D341Med (cell line): ENCODE measurements around the gene APCDD1.
"Not testable (repeated sequence)": the region's sequence is repeated elsewhere in the genome, so short reads cannot be mapped to it uniquely, and the experiment has no call there.

ENCODE experiments used
- DNase-seq: peaks from one replicate; pipeline ENCODE4 v3.0.0; 2012; ENCODE audit warnings: low spot score

Gene APCDD1

DNA sequence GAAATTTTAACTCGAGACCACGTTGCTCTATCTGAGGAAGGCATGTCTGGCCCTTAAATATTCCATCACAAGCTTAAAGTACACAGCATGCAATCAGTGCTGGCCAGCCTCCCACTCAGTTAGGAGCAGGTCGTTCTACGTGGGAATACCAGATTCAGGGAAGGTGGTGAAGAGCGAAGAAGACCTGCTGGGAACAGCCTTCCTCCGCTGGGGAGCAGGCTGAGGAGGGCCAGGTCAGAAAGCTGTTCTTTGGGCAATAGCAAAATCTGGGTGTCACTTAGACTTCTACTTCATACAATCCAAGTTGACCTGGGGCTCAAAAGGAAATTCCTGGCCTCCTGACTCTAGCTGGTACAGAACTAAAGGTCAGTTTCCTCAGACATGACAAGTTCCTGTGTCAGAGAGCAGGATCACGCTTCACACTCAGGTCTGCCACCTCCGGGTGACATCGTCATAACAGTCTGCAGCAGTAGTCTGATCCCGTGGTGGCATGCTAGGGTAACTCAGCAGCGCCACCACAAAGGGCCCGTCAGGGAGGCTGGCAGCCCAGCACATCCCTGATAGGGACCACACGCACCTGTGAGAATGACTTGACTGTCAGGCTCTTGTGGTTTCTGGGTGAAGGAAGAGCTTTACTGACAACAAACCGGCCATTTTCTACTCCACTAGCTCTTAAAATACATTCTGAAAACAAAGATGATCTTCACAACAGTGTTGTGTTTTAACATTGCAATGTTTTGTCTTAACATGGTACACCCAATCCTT, 36.1 kb downstream of the APCDD1 start:
- DNase-seq = peak; percentile 62

DNA sequence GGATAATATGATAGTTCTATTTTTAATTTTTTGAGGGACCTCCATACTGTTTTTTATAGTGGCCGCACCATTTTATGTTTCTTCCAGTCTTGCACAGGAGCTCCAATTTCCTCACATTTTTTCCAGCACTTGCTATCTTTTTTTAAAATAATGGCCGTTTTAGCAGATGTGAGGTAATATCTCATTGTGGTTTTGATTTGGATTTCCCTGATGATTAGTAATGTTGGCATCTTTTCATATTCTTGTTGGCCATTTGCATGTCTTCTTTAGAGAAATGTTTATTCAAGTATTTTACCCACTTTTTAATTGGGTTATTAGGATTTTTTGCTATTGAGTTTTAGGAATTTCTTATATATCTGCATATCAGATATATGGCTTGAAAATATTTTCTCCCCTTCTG, 41.5 kb downstream of the APCDD1 start:
- DNase-seq = no peak

DNA sequence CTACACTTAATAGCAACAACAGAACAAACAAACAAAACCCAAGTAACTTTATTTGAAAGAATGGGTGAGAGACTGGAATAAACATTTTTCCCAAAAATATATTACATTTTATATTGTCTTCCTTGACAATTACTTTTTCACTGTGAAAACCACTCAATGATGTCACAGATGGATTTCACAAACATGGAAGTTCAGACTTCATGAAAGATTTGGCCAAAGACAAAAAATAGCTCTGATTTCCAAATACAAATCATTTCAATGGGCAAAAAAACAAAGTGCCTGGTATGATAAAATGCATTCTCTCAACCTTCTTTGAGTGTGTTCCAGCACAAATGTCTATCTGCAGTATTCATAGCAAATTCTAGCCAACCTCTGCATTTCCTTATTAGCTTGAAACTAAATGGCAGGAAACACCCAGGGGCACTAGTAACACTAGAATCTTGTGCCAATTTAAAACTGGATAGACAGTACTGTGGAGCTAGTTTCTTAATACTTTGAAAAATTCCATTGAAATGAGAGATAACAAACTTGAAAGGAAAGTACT, 42.8 kb downstream of the APCDD1 start:
- DNase-seq = no peak

DNA sequence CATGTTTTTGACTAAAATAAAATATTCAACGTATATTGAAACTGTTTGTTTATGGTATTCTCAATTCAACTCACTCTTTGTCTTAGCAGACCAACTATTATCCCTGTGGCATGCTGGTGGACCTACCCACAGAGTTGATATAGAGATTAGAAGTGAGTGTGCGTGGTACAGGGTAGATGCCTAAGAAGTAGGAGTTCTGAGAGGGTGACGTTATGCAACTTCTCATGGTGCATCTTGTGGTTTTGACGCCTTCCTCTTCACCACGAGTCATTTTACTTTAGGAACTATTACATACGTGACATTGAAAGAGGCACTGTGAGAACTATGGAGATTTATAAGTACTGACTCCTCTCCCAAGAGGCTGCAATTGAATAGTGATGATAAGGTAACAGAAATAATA, 44.8 kb downstream of the APCDD1 start:
- no peak for DNase-seq

DNA sequence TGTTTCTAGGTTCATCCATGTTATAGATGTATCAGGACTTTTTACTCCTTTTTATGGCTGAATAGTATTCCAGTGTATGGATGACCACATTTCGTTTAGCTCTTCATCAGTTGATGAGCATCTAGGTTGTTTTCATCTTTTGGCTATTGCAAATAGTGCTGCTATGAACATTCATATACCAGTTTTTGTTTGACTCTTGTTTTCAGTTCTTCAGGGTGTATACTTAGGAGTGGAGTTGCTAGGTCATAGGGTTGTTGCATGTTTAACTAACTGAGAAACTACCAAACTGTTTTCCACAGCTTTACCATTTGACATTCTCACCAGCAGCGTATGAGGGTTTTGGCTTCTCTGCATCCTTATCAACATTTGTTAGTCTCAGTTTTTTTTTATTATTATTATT, 45.6 kb downstream of the APCDD1 start:
- DNase-seq = no peak

DNA sequence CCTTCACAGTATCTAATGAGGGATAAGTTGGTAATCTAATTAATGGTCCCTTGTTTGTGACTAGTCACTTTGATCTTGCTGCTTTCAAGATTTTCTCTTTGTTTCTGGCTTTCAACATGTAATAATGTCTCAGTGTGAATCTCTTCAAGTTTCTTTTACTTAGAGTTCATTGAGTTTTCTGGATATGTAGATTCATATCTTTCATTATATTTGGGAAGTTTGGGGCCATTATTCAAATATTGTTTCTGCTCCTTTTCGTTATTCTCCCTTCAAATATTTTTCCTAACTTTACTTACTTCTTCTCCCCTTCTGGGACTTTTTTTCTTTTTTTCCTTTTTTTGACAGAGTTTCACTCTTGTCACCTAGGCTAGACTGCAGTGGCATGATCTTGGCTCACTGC, 50.3 kb downstream of the APCDD1 start:
- no peak for DNase-seq

DNA sequence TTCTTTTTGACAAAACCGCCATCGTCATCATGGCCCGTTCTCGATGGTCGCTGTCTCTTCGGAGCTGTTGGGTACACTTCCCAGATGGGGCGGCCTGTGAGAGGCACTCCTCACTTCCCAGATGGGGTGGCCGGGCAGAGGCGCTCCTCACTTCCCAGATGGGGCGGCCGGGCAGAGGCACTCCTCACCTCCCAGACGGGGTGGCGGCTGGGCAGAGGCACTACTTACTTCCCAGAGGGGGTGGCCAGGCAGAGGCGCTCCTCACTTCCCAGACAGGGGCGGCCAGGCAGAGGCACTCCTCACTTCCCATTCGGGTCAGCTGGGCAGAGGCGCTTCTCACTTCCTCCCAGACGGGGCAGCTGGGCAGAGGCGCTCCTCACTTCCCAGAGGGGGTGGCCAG, 51.5 kb downstream of the APCDD1 start:
- not testable (repeated sequence) for DNase-seq

DNA sequence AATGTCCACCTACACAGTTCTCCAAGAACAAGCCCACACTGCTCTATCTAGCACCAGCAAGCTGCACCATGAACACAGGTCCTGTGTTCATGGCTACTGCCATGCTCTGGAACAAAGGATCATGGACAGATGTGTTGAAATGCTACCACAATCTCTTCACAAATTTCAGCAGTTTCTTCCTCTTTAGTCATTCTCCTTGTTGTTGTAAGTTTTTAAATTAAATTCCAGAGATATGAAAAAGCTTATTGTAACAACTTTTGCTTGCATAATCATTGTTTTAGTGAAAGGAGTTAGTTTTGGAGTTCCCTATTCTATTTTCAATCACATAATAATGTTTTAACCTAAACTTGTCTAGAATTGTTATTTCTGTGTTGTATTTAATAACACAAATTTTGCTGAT, 54.2 kb downstream of the APCDD1 start:
- DNase-seq = no peak

DNA sequence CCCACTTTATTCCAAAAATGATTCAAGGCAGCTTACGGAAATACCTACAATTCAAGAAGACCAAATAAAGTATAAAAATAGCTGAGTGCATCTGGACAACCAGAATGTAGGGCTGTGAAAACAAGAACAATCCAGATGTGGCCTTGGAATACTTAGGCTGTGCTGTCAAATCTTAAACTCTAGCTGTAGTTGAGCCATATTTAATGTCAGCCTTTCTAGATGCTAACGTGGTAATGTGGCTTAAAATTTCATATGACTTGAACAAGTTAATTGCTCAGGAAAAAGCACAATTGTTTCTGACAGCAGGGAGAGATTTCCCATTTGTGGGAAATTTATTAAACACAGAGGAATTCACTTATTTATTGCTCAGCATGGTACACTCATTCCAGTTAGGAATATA, 56.8 kb downstream of the APCDD1 start:
- DNase-seq = no peak

DNA sequence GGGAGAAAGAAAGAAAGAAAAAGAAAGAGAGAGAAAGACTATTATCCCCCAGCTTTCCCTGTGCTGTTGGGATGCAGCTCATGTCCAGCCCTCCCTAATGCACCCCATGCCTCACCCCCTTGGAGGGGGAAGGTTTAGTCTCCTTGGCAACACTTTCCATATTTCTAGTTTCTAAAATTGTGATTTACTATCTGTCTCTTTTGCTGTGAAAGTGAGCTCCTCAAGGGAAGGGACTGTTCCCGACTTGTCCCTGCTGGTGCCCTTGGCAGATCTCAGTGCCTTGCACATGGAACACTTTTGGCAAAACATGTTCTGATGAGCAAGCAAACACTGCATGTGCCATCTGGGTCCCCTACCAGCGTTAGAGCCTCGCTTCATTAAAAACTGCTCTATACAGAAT, 59.6 kb downstream of the APCDD1 start:
- DNase-seq = no peak

DNA sequence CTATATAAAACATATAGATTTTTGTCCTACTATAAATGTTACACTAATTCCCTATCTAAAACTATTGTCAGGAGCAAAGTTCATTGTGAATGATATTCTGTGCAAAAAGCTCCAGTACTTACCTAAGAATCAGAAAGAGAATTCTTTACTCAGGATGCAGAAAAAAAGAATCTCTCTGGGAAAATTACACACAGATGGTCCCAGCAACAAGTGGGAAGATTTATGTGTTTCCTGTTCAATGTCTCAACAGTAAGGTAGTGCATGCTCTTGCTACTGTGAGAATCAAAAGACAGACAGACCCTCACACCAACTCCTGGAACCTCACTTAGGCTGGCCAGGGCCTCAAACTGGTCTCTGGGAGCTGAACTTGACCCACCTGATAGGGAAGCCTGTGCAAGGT, 60.2 kb downstream of the APCDD1 start:
- DNase-seq = no peak

DNA sequence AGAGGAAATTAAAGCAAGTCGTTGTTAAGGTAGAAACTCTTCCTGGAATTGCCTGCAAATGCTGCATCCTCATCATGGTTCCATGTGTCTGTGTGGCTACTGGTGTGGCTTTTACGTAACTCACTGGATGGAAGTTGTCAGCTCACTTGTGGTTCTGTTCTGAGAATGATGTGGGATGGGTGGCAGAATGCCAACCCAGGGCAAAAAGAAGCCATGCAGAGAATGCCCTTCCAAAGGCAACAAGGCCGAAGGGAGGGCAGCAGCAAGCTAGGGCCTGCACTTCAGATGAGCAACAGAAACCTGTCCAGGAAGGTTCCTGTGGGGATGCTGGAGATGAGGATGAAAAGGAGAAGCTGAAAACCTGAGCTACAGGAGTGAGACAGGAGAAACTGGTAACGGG, 61.0 kb downstream of the APCDD1 start:
- no peak for DNase-seq

DNA sequence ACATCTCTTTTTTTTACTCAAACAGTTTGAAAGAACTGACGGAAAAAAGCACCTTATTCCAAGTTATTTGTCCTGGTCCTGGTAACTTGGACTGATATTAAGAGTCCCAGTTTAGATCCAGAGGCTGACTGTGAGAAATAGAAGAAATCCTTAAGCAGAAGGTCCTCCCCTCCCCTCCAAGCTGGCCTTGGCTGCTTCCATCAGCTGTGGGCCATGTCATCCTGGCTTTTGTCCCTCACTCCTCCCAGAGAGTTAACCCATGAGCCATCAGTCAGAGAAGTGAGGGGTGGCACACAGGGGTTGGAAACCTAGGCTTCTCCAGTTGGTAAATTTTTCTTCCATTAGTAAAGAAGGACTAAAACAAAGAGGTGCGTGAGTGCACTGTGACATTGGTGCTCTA, 61.6 kb downstream of the APCDD1 start:
- no peak for DNase-seq

DNA sequence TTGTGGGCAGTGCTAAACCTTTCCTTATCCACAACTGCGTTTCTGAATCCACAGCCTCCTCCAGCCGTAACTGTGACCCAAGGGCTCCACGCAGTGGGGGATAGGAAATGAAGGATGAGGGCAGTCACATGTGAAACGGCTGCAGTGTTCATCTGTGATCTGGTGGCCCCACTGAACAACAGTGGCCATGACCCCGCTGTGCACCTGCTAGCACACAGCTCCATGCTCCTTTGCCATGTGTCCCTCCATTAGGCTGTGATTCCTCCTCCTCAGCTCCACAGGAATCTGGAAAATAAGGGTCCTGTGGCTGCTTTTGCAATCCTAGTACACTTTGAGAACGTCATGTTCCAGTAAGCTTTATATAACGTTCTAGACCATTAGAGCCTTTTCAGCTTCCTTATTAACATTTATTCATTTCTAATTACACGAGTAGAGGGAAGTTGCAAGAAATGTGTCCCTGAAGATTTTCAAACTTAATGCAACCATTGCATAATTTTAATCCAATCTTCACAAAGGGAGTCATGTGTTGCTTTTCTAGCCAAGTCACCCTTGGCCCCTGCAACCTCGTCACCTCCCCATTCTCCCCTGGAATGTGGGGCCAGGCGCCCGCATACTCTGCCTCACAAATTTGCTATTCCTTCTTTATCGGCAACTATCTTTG, 64.3 kb downstream of the APCDD1 start:
- DNase-seq = no peak

DNA sequence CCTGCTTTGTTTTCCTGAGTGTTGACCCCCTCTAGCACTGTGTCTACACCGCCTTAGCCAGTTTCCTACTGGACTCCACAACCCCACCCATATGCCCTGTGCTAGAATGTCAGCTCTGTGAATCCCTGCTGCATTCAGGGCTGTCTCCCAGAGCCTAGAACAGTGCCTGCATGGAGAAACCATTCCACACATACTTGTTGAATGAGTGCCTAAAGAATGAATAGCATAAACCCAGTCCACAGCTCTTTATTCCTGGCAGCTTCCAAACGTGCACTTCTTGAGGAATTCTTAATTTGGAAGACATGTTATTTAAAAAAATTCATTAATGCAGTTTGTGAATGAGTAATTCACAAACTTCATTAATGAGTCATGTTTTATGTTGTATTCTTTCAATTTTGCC, 64.9 kb downstream of the APCDD1 start:
- no peak for DNase-seq

DNA sequence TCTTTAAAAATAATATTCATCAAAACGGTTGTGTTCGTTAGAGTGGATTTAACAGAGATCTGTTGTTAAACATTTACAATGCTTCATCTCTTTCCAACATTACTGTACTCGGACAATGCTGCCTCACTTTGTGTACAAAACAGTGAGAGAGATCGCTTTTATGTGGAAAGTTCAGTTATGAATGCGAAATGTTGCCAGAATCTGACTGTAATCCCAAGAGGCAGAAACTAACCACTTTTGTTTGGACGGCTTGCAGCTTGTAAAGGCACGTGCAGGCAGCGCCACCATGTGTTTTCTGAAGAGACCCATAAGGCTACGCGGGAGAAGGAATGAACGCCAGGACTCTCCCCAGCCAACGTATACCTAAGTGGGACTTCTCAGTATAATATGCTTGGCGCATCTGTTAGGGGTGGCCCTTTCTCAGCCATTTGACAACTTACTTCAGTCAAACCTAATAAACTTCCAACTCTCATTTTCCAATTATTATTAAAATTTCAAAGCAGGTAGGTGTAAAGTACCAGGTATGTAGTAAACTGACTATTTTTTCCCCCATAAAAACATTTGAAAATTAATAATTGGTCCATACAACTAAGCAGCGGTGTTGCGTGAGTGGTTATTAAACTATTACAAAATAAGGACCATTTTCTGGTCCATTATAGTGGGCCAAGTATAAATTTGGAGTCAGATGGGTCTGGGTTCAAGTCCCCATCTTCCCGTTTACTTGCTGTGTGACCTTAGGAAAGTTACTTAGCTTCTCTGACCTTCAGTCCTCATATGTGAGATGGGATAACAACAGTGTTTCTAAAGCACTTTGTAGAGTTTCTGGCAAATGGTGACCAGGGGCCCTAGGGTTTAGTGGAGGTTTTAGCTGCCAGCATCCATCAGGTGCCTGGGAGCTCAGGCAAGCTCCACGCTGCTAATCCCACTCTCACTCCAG, 65.8 kb downstream of the APCDD1 start:
- DNase-seq = peak; percentile 84

DNA sequence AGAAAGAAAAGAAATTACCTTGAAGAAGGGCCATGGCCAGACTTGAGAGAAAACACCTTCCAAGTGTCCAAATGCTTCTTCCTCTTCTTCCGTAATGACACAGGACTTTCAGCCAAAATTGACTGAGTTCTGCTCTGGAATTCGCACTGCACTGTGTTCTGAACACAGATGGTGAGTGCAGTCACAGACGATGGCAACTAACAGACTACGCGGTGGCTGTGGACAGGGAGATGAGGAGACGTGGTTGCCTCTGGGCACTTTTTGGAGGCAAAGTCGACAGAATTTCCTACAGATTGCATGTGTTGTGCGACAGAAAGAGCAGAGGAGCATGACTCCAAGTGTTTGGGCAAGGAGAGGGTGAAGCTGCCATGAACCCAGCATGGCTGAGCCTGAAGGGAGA, 67.1 kb downstream of the APCDD1 start:
- DNase-seq = no peak

DNA sequence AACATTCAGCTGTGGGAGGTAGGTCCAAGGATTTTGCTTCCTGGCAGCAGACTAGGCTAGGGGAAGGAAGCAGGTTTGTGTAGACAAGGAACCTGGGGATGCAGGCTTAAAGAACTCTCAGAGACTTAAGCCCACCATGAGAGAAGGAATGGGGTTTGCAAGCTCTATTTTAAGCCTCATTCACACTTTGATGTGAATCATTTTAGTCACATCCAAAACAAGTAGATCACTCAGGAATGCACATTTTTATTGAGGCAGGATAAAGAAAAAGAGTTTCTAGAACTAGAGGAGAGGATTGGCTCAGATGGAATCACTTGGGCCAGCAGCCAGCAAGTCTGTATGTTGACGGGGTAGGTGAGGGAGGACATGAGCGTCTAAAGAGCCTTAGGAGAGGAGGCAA, 68.1 kb downstream of the APCDD1 start:
- no peak for DNase-seq

DNA sequence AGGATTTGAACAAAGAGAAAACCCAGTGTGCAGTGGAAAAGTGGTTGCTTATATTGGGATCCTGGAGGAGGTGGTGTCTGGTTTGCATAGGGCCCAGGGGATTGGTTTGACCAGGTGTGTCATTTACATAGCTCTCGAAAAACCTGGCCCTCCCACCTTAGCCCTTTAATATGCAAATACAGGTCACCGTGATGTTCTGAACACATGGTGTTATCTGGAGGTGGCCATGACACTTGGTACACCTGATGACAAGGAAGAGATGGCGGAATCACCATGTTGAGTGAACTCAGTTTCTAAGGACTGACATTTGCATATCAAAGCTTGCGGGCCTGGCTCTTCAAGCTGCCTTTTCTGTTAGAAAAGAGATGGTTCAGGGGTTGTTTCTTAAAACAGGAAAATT, 69.1 kb downstream of the APCDD1 start:
- DNase-seq = no peak

DNA sequence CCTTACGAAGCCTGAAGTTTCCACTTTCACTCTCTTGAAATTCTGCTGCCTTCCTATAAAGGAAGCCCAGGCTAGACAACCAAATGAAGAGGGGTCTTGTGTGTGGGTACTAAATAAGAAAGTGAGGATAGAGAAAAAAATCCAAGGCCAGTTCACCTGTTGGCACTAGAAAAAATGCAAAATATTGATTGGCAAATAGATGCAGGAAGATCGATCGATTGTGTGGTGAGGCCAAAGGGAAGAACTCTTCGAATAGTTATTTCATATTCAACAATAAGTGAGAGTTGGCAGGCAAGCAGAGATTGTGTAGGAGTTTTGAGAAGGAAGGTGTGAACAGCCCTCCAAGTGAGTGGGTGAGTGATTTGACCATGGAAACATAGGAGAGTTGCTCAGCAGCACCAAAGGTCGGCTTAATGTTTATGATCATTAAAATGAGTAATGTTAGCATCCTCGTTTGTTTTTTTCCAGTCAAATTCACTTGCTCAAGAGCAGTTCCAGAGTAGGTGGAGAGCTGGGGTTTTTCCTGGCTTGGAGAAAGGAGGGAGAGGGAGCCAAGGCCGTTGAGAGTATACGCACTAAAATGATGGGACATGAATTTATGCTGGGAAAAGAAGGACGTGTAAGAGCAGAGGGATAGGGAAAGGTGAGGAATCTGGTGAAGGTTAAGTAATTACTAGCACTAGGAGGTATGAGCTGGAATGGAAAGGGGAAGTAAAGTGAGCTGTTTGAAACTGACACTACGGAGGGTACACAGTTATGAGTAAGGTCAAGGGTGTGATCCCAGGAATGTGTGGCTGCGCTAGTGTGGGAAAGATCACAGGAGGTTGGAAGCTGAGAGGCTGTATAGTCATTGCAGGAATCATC, 70.3 kb downstream of the APCDD1 start:
- no peak for DNase-seq

DNA sequence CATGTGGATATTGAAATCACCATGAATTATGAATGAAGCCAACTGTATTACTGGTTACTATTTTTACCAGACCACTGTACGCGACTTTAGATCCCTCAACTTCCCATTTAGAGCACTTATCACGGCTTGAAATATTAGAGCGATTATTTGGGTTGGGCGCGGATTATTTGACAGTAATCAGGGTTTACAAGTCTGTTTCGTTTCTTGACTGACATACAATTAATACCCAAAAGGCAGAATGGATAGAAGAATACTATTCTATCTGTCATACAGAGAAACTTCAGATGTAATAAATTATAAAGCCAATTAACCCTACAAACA, 70.9 kb downstream of the APCDD1 start:
- no peak for DNase-seq
